T-helper 22 cell (primary cell): ENCODE data around the gene PIK3IP1.
"Not testable (repeated sequence)": the region's sequence is repeated elsewhere in the genome, so short reads cannot be mapped to it uniquely, and the experiment has no call there.

ENCODE experiments used
- DNase-seq: peaks from one replicate; pipeline ENCODE4 v3.0.0-alpha.2; 2020; ENCODE audit warnings: low read depth

The PIK3IP1 gene, protein sequence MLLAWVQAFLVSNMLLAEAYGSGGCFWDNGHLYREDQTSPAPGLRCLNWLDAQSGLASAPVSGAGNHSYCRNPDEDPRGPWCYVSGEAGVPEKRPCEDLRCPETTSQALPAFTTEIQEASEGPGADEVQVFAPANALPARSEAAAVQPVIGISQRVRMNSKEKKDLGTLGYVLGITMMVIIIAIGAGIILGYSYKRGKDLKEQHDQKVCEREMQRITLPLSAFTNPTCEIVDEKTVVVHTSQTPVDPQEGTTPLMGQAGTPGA

DNA sequence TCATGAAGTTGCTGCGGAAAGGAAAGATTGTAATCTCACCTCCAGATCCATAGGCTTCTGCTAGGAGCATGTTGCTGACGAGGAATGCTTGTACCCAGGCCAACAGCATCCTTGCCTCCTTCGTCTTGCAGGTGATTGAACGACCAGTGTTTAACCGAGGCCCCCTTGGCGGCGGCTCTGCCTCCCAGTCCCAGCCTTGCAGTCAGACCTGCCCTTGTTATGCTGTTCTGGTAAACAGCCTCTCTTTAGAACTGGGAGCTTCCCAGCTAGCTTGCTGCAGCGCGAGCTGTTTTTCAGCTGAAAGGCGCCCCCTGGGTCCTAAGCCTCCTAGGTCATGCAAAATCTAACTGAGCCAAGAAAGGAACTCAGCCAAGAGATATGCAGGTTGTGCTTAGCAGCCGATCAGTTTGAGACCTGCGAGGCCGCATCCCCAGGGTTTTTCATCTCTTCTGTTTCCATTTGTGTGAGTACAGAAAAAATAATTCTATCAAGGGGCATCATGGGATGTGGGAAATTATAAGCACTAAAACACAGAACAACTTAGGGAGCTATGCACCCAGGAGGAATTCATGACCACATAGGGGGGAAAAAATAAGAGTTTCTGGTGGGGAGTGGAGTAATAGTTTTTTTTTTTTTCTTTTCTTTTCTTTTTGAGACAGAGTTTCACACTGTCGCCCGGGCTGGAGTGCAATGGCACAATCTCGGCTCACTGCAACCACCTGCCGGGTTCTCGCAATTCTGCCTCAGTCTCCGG is at the start of gene PIK3IP1:
TSS of gene PIK3IP1 (minus strand) at position 253 of the 754 bp plus-strand sequence. CDS start at position 109, 144 bp downstream.
- DNase-seq = peak; percentile 74

DNA sequence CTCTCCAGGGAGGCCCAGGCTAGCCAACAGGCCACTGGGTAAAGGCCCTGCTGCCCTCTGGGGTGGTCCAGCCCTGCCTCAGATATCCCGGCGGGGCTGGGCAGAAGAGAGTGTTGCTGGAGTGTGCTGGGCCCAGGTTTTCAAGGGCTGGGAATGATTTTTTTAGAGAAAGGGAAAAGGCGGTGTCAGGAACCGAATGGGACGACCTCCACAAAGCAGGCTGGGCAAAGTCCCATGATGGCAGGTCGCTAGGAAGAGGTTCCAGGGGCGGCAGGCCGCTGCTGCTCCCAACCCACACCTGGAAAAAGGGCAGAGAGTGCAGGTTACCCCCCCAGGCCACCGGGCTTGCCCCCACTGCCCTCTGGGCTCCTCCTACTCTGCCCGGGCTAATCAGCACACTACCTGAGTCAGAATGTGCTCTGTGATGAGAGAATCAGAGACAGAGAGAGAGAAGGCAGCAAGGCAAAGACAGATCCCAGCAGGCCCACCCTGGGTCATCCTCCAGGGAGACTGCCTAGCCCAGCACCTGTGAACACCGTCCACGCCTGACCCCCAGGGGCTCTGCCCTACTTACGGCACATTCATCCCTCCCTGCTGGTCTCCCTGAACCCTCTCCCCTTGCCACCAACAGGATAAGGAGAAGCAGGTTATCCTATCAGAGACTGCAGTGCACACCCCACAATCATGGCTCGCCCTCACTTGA is 49.2 kb upstream of the PIK3IP1 start:
- no peak for DNase-seq

DNA sequence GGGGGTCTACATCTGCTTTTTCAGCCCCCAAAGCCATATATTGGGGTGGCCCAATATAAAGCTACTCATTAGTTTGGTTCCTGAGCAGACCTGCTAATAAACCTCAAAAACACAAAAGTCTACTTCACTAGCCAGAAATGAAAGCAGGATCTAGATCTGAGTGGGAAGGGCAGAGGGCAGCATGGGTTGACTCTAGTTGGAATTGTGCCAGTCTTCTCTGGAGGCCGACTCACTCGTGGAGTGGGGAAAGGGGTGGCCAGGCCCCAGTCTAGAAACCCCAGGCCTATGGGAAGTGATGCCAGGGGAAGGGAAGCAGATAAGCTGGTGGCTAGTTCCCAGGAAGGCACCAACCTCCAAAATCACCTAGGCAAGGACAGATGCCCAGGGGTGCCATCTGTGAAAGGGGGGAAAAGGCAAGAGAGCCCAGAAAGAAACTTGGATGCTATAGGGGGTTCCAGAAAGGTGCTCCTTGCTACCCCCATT is 48.5 kb upstream of the PIK3IP1 start:
- no peak for DNase-seq

DNA sequence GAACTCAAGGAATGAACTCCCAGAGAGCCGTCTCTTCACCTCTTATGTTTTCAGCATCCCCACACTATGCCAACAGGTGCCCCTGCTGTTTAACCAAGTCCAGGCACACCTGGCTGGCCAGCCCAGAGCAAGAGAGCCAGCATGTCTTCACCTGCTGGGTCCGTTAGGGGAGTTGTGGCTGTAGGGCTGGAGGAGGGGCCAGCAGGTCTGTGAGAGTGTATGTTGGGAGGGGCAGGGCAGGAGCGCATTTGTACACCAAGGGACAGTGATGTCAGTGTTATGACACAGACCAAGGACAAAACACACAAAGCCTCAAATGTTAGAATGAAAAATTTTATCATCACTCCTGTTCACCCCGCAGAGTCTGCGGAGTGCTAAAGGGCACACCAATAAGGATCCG is 48.1 kb upstream of the PIK3IP1 start:
- DNase-seq = no peak

DNA sequence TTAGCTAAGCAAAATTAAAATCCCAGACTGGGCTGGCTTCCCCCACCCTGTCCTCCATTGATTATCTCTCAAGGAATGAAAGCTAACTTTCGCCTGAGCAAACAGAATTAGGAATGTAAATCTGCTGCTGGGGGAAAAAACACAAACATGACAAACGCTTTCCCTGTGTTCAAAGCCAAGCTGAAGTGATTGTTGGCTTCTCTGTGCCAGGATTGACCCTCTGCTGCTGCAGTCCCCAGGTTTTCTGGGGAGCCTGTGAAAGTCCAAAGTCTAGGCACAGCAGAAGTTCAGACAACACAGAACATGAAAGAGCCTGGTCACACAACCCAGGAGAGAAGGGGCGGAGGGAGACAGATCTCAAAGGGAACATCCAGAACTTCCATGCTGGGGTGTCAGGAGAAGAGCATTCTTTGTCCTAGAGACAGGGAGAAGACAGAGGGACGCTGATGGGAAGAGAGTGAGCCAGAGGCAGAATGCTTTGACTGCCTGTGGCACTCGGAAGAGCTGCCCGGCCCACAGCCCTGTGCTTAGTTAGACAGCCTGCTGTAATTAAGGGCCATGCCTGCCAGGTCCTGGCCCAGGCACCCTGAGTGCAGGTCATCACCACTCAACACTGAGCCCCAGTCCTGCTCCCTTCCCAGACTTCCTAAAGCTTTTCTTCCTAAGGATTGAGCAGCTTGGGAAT is 47.0 kb upstream of the PIK3IP1 start:
- DNase-seq = no peak

DNA sequence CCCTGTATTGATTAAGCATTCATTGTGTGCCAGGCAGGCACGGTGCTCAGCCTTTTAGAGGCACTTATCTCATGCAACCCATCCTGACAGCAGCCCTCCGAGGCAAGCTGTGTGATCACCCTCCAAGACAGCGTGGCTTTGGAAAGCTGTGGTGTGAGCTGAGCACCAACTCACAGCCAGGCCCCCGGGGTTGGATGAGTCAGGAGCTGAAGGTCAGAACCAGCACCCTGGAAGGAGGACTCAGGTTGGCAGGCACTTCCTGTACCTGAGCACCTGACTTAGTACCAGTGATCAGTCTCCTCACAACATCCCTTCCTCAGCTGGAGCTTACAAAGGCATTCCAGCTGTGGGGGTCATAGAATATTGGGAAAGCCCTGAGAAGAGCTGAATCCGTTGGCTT is 44.9 kb upstream of the PIK3IP1 start:
- no peak for DNase-seq

DNA sequence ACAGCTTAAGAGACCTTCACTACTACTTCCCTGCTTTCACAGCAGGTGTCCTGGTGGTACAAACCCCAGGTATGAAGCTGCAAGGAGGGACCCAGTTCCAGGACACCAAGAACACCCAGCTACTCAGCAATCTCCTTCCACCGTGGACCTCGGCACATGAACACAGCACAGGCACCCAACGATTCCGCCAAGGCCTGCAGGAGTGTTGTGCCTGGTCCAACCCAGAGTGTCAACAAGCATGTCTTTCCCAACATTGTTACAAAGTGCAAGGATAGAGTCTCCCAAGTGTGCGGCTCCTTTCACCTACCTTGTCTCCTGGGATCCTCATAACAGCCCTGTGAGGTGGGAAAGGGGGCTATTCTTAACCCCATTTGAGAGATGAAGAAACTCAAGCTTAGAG is 42.0 kb upstream of the PIK3IP1 start:
- no peak for DNase-seq

DNA sequence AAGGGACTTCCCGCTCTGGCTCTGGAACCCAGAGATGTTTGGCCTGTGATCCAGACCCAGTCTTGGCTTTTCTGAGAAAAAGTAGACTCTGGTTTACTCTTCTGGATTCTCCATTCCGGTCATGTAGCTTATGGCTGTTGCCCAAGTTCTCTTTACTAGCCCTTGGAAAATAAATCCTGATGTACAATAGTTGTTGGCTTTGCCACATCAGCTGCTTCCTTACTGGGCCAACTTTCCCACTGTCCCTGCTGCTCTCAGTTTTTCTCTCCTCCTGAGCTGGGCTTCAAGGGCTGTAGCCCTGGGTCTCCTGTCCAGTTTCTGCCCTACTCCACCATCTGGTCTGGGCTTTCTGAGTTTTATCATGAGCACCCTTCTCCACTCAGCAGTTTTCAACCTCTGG is 41.4 kb upstream of the PIK3IP1 start:
- DNase-seq = no peak

DNA sequence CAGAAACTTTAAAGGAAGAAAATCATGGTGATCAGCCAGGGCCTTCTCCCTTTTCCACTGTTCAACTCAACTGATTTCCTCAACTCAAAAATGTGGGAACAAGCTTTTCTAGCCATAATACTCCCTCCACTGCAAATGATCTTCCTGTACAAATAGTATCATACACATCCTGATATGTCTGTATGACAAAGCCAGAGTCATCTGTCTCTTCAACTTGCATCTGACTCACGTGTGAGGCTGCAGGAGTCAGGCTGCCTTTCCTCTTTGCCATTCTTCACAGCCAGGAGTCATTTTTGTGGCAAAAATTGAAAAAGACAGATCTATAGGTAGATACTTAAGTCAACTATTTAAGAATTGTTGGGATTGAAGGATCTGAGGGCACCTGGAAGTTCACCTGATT is 40.6 kb upstream of the PIK3IP1 start:
- no peak for DNase-seq

DNA sequence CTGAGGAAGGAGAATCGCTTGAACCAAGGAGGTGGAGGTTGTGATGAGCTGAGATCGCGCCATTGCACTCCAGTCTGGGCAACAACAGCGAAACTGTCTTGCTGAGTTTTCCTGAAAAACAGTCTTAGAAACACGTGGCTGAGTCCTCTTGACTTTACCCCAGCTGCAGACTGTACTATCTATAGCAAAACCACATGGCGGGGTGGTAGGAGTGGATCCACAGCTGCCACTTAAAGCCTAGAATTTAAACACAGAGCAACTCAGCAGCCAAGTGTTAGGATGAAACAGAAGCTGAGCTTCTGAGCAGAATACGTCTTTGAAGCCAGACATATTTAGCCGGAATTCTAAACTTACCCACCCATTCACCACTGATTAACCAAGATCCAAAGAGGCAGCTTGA is 39.7 kb upstream of the PIK3IP1 start:
- DNase-seq = no peak

DNA sequence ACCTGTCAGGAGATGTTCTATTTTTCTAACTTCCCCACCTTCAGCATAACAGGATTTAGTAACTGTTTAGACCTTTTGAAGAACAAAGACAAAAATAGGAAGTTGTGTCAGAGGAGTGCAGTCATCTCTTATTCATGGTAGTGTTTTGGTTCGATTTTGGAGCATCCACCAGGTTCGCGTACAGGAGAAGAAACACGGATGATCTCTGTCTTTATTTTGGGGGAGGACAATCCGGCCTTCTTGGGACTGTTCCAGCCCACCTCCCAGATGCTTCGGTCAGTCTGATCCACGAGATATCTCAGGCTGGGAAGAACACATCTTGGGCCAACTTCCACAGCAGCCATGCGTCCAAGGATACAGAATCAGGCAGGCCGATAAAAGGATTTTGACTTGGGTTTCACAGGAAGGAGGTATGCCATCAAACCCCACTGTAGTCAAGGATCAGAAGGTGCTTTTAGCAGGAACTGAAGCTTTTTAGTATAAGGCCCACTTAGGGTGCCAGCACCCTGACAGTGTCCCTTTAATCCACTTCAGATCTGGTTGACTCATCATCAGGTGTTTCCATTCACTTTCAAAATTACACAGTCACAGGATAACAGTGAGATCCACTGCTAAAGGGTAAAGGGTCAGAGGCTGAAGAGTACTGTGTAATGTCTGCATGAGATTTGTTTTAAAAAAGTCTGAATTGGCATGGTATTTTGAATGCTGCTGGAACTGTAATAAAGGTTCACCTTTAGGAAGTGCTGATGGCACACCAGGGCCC is 37.3 kb upstream of the PIK3IP1 start:
- no peak for DNase-seq

DNA sequence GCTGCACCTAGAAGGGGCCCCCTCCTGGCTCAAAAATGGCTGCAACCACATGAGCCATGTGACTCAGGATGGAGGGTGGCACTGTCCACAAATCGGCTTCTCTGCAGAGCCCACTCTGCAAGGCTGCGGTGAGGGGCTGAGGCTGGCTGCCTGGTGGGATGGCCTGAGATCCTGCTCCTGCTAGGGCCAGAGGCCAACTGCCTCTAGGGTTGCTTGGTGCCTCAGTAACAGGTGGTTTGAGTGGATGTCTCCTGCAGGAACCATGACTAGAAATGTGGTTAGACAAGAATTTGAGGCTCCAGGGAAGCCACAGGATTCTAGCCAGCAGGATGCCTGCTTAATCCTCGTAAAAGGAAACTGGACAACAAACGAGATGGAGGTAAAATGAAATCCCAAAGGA is 36.7 kb upstream of the PIK3IP1 start:
- no peak for DNase-seq

DNA sequence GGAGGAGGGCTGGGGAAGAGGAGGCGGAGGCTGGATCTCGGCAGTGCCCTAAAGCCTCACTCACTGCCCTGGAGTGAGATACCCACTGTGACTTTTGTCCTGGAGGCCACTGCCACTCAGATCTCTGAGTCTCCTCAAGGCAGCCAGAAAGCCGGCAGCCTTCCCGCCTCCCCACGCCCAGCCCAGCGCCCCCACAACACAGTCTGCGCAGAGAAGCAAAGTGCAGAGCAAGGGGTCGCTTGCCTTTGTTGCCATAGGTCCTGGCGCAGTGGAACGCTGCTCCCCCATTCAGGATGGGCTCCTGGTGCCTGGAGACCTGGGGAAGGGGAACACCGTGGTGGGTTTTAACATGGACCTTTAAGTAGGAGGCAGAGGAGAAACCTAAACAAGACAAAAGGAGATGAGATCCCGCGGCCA is 36.3 kb upstream of the PIK3IP1 start:
- DNase-seq = no peak

DNA sequence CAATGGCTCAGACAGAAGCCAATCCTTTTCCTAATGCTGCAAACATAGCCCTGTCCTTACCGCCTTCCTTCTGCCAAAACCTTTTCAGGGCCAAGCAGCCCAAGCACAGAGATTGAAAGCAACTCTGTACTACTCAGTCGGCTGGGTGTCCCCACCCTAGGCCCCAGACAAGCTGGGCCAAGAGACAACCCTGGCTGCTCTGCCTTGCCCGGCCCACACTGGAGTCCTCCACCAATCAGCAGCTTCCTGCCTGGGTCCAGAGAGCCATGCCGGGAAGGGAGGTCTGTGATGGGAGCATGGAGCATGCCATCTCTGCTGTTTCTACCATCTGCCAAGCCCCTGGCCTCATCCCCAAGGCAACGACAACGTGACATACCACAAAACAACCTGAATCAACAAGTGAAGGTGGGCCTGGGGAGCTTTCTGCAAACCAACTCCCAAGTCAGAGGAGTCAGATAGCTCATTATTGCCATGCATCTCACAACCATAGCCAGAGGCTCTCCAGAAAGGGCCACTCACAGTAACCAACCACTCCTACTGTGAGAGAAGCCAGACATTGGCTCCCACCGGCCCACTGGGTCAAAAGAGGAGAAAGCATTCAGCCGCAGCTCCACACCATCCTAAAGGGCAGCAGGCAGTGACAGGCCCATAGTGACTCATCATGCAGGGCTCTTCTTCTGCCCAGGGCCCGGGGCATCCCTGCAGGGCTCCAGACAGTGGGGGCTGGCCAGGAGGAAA is 35.7 kb upstream of the PIK3IP1 start:
- no peak for DNase-seq

DNA sequence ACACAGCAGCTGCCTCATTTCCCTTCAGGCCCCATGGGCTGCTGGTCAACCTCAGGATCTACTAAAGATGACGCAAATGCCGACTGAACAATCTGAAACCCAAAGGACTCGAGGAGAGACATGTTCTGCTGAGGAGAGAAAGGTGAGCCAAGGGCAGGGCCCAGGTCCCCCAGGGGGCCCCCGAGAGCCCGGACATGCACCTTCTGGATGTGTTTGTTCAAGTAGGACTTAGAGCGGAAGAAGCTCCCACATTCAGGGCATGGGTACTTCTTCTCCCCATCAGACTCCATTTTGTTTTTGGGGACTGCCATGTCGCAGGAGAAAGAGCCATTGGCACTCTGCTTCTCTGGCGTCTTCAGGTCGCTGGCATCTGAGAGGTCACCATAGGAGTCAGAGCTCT is 34.6 kb upstream of the PIK3IP1 start:
- no peak for DNase-seq

DNA sequence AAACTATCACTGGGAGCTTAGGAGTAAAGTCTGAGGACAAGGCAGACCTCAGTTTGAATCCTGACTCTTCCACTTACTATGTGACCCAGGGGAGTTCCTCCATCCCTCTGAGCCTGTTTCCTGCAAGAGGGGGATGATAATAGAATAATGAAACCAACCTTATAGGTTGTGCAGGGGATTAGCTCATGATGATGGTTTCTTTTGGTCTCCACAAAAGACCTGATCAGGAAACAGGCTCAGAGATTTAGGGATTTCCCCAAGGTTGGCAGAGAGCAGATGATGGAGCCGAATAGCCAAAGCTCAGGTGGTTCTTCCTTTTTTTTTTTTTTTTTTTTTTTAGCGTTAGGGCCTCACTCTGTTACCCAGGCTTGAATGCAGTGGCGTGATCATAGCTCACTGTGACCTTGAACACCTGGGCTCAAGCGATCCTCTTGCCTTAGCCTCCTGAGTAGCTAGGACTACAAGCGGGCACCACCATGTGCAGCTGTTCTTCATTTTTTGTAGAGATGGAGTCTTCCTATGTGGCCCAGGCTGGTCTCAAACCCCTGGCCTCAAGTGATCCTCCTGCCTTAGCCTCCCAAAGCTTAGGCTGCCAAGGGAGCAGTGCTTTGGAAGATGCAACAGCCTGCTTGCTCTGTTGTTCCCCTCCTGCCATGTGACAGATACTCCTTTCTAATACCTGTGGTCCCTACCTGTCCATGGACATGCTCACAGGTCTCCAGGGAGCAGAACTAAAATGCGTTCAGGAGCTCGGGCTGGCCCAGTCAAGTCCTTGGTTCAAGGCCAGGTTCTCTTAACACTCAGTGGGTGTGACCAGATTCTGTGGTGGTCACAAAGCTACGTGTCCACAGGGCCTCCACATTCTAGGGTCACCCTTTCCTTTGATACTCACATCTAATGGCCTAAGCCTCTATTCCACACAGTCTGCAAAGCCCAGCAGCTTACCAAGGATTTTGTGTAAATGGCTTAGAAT is 31.6 kb upstream of the PIK3IP1 start:
- no peak for DNase-seq

DNA sequence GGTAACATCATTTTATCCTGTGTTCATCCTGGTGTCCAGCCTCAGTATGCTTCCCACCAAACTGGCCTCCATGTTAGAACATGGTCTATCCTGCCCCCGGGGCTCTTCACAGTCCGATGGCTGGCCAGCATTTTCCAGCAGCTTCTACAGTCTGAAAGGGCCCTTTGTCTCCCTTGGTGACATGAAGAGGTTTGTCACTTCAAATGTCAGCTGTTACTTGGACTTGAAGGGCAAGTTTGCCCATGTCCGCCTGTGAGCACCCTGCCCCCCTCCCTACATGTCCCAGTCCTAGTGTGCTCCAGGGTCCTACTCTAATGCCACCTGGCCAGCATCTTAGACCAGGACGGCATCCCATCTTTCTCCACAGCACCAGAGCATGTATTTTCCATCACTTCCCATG is 29.1 kb upstream of the PIK3IP1 start:
- no peak for DNase-seq

DNA sequence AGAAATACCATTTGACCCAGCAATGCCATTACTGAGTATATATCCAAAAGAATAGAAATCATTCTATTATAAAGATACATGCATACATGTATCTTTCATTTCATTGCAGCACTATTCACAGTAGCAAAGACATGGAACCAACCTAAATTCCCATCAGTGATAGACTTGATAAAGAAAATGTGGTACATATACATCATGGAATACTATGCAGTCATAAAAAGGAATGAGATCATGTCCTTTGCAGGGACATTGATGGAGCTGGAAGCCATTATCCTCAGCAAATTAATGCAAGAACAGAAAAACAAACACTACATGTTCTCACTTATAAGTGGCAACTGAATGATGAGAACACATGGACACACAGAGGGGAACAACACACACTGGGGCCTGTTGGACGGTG is 21.9 kb upstream of the PIK3IP1 start:
- DNase-seq = not testable (repeated sequence)

DNA sequence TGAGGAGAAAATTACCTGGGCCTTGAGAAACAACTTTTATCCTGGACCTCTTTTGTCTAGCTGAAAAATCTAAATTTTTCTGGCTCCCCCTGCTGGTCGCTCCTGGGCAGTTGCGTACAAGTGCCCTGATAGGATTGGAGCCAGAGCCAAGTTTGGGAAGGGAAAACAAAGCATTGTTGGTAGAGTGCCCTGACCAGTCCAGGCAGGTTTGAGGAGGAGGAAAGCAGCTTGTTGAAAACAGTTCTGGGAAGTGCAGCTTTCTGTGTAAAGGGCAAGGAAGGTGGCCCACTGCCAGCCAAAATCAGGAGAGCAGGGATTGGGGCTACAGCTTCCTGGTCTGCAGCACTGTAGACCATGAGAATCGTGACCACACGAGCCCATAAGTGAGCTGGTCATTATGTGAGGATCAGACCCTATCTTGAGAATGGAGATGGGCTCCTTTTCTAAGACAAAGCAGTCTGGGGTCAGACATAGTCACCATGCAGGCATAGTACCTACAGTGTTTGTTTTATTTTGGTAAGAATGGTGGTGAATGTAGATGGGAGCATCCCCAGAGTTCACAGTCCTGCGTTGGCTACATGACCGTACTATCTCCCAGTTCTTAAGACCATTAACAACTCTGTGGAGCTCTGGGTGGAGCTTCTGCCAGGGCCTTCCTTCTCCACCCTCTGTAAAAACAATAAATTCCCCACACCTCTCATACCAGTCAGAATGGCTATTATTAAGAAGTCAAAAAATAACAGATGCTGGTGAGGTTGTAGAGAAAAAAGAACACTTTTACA is 21.3 kb upstream of the PIK3IP1 start:
- no peak for DNase-seq
